VCaP (cell line): ENCODE data around the gene DOCK7.
"Not testable (repeated sequence)": the region's sequence is repeated elsewhere in the genome, so short reads cannot be mapped to it uniquely, and the experiment has no call there.

ENCODE experiments used
- H3K27ac ChIP-seq: fragments of 450-650 bp; 2 replicates; pipeline ENCODE4 v1.5.1; 2017
- CTCF ChIP-seq: fragments of 450-650 bp; conservative IDR thresholded peaks from 2 replicates; pipeline ENCODE4 v1.5.1; 2017; ENCODE audit warnings: mild to moderate bottlenecking, moderate library complexity

The DOCK7 gene

GRCh38 chr1:62725255-62725654 is 37.1 kb upstream of the DOCK7 start:
- peak overlapping the region; percentile 83 for H3K27ac ChIP-seq
- no peak for TF ChIP-seq CTCF

GRCh38 chr1:62724430-62724829 is 36.2 kb upstream of the DOCK7 start:
- TF ChIP-seq CTCF, result no peak

GRCh38 chr1:62723883-62724282 is 35.7 kb upstream of the DOCK7 start:
- H3K27ac ChIP-seq, result peak overlapping the region; percentile 83; the same call in 1 of the 2 replicates
- no peak for TF ChIP-seq CTCF

More at GRCh38 chr1:62724430-62724829, 36.2 kb upstream of the DOCK7 start:
- H3K27ac ChIP-seq, result peak overlapping the region; percentile 83

- no peak for TF ChIP-seq CTCF
- H3K27ac ChIP-seq, result no peak overlapping the region; the same call in 1 of the 2 replicates
Measured at GRCh38 chr1:62722796-62723195, 34.6 kb upstream of the DOCK7 start.

- TF ChIP-seq CTCF, result no peak
- peak overlapping the region; percentile 76 for H3K27ac ChIP-seq
Measured at GRCh38 chr1:62720946-62721554, 32.9 kb upstream of the DOCK7 start.

GRCh38 chr1:62718400-62718799 is 30.2 kb upstream of the DOCK7 start:
- H3K27ac ChIP-seq, result not testable (repeated sequence)

- H3K27ac ChIP-seq, result no peak overlapping the region
- no peak for TF ChIP-seq CTCF
Measured at GRCh38 chr1:62717483-62717882, 29.3 kb upstream of the DOCK7 start.

GRCh38 chr1:62716397-62716796 is 28.2 kb upstream of the DOCK7 start:
- no peak overlapping the region for H3K27ac ChIP-seq
- no peak for TF ChIP-seq CTCF
